Cardiac muscle cell (in vitro differentiated cells and primary cell): ENCODE data around the gene AFF1. TPM values are rescaled to one million over a fixed set of nuclear protein-coding genes. Genes with fewer than 3 reads are reported as not detected.

Experiments
- DNase-seq, 2 donors: peaks; one replicate each; pipeline versions ENCODE4 v3.0.0 to v3.0.0-alpha.2; 2010 to 2017; ENCODE audit warnings: low read depth in 1 of 2, low spot score in 1 of 2
- H3K27ac ChIP-seq: fragments of 200-600 bp; sonication (generic); 2 replicates; pipeline ENCODE4 v1.5.1; 2016
- H3K27me3 ChIP-seq: fragments of 200-600 bp; sonication (generic); 2 replicates; pipeline ENCODE4 v1.6.0; 2016; ENCODE audit warnings: control low read depth
- H3K36me3 ChIP-seq: fragments of 200-600 bp; sonication (generic); 2 replicates; pipeline ENCODE4 v1.5.1; 2016; ENCODE audit warnings: control low read depth
- H3K4me1 ChIP-seq: fragments of 200-600 bp; sonication (generic); 2 replicates; pipeline ENCODE4 v1.8.1; 2017; ENCODE audit warnings: low read depth, mild to moderate bottlenecking, mixed run types
- H3K4me3 ChIP-seq: fragments of 200-600 bp; sonication (generic); 2 replicates; pipeline ENCODE4 v1.5.1; 2016; ENCODE audit warnings: mild to moderate bottlenecking
- H3K9me3 ChIP-seq: fragments of 200-600 bp; sonication (generic); 2 replicates; pipeline ENCODE4 v1.5.1; 2017; ENCODE audit warnings: low read depth, mild to moderate bottlenecking, control low read depth
- CTCF ChIP-seq: IDR thresholded peaks from 2 replicates; pipeline ENCODE4 v1.5.1; 2012; ENCODE audit warnings: low read depth, mild to moderate bottlenecking, low read length
- polyA plus RNA-seq: library from polyadenylated mRNA; unstranded; fragments of >200 nt; fragmentation: Nextera tagmentation; extraction: Ambion mirVana; gene quantifications from 2 replicates; pipeline ENCODE4 v1.2.1, GENCODE V29; 2016
- total RNA-seq: library from RNA; depleted of rRNA; stranded (reverse); fragments of >200 nt; gene quantifications from 2 replicates; pipeline ENCODE4 v1.2.3, GENCODE V29; 2016

Gene AFF1
- total and polyA plus RNA-seq, 2 experiments from 2014 or later: 26.3 to 45.0 TPM

GRCh38 chr4:87005369-87005689 lies 70.5 kb downstream of the AFF1 start:
- DNase-seq: no peak
- no peak overlapping the region for H3K4me3 ChIP-seq
- H3K4me1 ChIP-seq: peaks cover 32% of the 10 kb centered on the region

GRCh38 chr4:87005690-87006425 lies 71.0 kb downstream of the AFF1 start:
- Histone ChIP-seq H3K4me3 (peak overlapping the region; percentile 67), H3K36me3 (no peaks in the 10 kb centered on the region), H3K27ac (peak overlapping the region; percentile 99), H3K9me3 (no peaks in the 10 kb centered on the region), H3K4me1 (peaks cover 33% of the 10 kb centered on the region), H3K27me3 (no peaks in the 10 kb centered on the region)
- no peak for TF ChIP-seq CTCF
- DNase-seq: peak in 1 of 2 donors; percentile 37

More at GRCh38 chr4:87005369-87005689, 70.5 kb downstream of the AFF1 start:
- H3K27me3 ChIP-seq: no peaks in the 10 kb centered on the region
- no peaks in the 10 kb centered on the region for H3K9me3 ChIP-seq
- H3K36me3 ChIP-seq: no peaks in the 10 kb centered on the region
- peak overlapping the region; percentile 99 for H3K27ac ChIP-seq
- no peak for TF ChIP-seq CTCF

- DNase-seq: no peak
- TF ChIP-seq CTCF: peak; percentile 41
- no peaks in the 10 kb centered on the region for H3K36me3 ChIP-seq
- peak overlapping the region; percentile 67 for H3K4me3 ChIP-seq
- H3K27ac ChIP-seq: peak overlapping the region; percentile 99
- no peaks in the 10 kb centered on the region for H3K9me3 ChIP-seq
- no peaks in the 10 kb centered on the region for H3K27me3 ChIP-seq
- H3K4me1 ChIP-seq: peaks cover 35% of the 10 kb centered on the region
Measured at GRCh38 chr4:87006426-87006675, 71.5 kb downstream of the AFF1 start.

GRCh38 chr4:87006676-87007527 lies 72.1 kb downstream of the AFF1 start:
- DNase-seq: peak; percentile 97
- Histone ChIP-seq H3K4me1 (peaks cover 41% of the 10 kb centered on the region), H3K9me3 (no peaks in the 10 kb centered on the region), H3K27ac (peak overlapping the region; percentile 99), H3K27me3 (no peaks in the 10 kb centered on the region), H3K36me3 (no peaks in the 10 kb centered on the region), H3K4me3 (peak overlapping the region; percentile 67)
- no peak for TF ChIP-seq CTCF

GRCh38 chr4:87007528-87008446 lies 73.0 kb downstream of the AFF1 start:
- Histone ChIP-seq H3K36me3 (no peaks in the 10 kb centered on the region), H3K9me3 (no peaks in the 10 kb centered on the region), H3K4me1 (peaks cover 48% of the 10 kb centered on the region), H3K27me3 (no peaks in the 10 kb centered on the region), H3K27ac (peak overlapping the region; percentile 99), H3K4me3 (peak overlapping the region; percentile 67)
- TF ChIP-seq CTCF: no peak
- peak; percentile 69 to 75 for DNase-seq
